ENCODE results near the gene NPBWR2.

NPBWR2 gene

DNA sequence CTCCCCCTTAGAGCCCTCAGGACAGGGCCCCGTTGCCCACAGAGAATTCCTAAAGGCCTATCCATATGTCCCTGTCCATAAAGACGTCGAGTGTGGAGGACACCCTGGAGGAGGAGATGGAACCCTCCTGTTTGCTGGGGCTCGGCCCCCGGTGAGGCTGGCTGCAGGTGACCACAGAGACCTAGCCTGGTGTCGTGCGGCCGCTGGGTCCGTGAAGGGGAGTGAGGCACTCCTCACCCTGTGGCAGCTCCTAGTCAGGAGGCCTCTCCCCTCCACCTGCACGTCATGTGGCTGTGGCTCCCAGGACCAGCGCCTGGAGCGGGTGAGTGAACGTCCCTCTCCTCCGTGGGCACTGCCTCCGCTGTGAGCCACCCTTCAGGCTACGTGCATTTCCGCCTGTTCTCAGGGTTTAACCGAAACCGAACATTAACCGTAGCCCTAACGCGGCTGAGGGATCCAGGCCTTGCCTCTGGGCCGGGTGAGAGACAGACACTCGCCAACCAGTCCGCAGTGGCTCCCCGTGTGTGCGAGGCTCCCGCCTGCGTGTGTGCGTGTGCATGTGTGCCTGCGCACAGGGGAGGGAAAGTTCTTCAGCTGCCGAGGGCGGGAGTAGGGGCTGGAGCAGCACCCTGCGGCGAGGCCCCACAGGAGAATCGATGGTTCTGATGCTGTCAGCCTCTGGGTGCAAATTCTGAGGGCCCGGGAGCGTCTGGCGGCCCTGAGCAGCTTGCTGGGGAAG, 50.3 kb downstream of the NPBWR2 start:
- DNase-seq, result no peak

DNA sequence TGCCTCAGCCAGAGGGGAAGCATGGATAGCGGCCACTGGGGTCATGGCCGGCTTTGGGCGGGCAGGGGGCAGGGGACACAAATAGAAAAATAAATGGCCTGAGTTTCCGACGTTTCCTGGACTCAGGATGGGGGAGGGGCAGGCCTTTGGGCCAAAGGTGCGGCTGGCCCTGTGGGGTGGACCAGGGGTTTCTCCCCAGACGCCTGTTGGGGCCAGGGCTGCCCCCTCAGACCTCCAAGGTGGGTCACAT, 50.8 kb downstream of the NPBWR2 start:
- no peak for DNase-seq

DNA sequence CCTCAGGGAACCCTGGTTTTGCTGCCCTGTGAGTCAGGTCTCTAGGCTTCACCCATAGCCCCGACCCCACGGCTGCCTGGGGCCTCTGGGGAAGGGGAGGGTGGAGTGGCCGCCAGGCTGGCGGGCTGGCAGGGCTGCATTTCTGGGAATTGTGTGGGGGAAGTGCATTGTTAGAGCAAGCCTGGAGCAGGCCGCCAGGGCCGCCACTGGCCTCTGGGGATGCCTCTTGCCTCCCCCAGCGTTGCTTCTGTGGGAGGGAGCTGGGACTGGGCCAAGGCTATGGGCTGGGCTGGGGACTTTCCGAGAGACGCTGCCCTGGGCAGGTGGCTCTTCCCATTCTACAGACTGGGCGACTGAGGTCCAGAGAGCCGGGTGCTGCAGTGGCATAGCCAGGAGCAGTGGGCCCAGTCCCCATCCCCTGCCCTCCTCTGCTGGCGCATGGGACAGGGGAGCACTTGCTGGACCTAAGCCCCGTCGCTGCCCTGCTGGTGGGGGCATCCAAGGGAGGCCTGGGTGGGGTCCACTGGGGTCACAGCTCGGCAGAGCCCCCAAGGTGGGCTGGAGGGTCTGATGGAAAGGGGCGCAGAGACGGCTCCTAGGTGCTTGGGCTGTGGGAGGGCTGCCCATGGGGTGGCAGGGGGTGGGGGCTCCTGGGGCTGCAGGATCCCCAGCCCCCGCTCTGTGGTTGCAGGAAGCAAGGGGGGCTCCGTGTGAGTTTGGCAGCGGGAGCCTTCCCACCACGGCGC, 51.3 kb downstream of the NPBWR2 start:
- DNase-seq, result no peak

DNA sequence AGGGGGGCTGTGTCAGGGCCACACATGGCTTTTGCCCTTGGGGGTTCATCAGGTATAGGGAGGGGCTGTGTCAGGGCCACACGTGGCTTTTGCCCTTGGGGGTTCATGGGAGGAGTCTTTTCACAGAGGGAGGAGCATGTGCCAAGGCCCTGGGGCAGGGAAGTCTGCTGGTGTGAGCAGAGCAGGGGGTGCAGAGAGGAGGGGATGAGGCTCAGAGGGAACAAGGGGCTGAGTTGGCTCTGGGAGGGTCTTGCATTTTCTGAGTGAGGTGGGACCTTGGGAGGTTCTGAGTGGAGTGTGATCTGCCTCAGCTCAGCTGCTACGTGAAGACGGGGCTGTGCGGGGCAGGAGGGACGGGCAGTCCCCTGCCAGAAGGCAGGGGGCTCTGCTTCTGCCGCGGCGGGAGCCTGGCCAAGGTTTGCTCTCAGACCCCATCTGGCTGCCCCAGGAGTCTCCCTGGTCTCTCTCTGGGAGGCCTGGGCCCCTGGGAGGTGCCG, 51.9 kb downstream of the NPBWR2 start:
- no peak for DNase-seq

DNA sequence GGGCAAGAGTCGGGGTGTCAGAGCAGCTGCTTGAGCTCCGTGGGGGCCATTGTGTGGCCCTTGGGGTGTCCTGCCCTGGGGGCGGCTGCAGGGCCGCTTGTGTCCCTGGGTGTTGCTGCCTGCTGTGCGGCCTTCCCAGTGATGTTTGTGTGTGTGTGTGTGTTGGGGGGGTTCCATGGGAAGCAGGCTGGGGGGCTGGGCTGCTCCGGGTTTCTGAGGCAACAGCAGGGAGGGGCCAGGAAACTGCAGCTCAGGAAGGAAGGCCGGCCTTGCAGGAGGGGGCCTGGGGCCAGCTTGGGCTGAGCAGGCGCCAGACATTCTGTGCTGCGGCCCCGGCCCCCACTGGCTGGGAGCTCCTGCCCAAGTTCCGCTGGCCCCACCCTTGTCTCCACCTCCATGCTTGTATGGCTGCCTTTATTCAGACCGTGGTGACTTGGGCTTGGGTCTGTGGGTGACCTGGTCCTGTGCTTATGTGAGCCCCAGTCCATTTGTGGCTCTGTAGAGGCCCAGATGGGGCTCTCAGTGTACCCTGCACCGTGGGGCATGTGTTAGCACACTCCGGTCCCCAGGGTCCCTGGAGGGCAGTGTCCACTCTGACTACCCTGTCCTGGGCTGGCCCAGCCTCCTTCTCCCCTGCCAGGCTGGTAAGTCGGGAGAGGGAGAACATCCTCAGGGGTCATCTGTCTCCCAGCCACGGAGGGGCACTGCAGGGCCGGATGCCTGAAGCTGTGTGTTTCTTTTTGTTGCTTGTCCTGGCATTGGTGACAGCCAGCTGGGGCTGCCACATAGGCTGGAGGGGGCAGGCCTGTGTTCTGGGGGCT, 53.3 kb downstream of the NPBWR2 start:
- DNase-seq, result peak; percentile 55

Measured in right kidney (tissue), 1 donor.